AG04450 (cell line): ENCODE results near the gene MLIP. TPM values are rescaled to one million over a fixed set of nuclear protein-coding genes. Genes with fewer than 3 reads are reported as not detected.

Source experiments
- CTCF ChIA-PET: fragments of 300-600, 350-600 bp; formaldehyde crosslinking; extraction: SDS; loops from one replicate; lab custom pipeline; 2022; ENCODE audit warnings: antibody characterized with exemption, inconsistent platforms; lab: Charles Lee
- POLR2A ChIA-PET: fragments of 350-600 bp; formaldehyde crosslinking; extraction: SDS; loops from one replicate; lab custom pipeline; 2021; ENCODE audit warnings: antibody characterized with exemption, inconsistent platforms; lab: Yijun Ruan, JAX
- DNase-seq: peaks from one replicate; pipeline ENCODE4 v3.0.0-alpha.2; 2011; ENCODE audit warnings: low read depth, low spot score
- H3K27ac ChIP-seq: one replicate; pipeline ENCODE4 v1.5.1; 2012; ENCODE audit warnings: low read depth, low read length, control low read depth
- H3K27me3 ChIP-seq: one replicate; pipeline ENCODE4 v1.6.0; 2012; ENCODE audit warnings: low read length; ENCODE audit not compliant: control insufficient read depth, insufficient read depth
- H3K4me3 ChIP-seq: 2 replicates; pipeline ENCODE4 v1.5.1; 2011; ENCODE audit warnings: mild to moderate bottlenecking, low read depth, low read length, control low read depth
- H3K9me3 ChIP-seq: 2 replicates; pipeline ENCODE4 v1.5.1; 2012; ENCODE audit warnings: low read length; ENCODE audit not compliant: control insufficient read depth, insufficient read depth
- polyA plus RNA-seq: library from polyadenylated mRNA; depleted of rRNA; stranded (reverse); fragments of >200 nt; gene quantifications from 2 replicates; pipeline ENCODE4 v1.2.3, GENCODE V29; 2011
- TF ChIP-seq, protein P1 (sequence below): IDR thresholded peaks from 2 replicates; pipeline ENCODE4 v1.5.1; 2011; ENCODE audit warnings: low read depth, low read length, control low read depth, inconsistent platforms

The MLIP gene
- polyA plus RNA-seq, 1 experiment, result not detected

DNA sequence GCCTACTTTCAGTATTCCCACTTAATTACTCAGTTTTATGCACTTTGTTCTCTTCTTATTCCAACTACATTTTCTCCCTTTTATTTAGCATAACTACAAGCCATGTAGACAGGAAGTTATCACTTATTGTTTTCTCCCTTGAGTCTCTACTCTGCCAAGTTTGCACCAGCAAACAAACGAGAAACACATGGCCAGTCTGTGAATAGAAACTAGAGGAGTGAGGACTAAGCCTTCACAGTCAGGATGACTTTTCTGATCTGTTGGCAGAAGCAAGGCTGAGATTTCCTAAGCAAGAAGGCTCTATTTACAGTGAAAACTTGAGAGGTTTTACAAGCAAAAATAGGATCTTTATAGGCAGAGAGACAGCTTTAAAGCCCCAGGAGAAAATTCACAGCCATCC lies 127.2 kb downstream of the MLIP start:
- Histone ChIP-seq H3K4me3 (no peak overlapping the region), H3K27me3 (no peaks in the 10 kb centered on the region), H3K9me3 (no peaks in the 10 kb centered on the region), H3K27ac (no peak overlapping the region)
- TF ChIP-seq, protein P1, sequence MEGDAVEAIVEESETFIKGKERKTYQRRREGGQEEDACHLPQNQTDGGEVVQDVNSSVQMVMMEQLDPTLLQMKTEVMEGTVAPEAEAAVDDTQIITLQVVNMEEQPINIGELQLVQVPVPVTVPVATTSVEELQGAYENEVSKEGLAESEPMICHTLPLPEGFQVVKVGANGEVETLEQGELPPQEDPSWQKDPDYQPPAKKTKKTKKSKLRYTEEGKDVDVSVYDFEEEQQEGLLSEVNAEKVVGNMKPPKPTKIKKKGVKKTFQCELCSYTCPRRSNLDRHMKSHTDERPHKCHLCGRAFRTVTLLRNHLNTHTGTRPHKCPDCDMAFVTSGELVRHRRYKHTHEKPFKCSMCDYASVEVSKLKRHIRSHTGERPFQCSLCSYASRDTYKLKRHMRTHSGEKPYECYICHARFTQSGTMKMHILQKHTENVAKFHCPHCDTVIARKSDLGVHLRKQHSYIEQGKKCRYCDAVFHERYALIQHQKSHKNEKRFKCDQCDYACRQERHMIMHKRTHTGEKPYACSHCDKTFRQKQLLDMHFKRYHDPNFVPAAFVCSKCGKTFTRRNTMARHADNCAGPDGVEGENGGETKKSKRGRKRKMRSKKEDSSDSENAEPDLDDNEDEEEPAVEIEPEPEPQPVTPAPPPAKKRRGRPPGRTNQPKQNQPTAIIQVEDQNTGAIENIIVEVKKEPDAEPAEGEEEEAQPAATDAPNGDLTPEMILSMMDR, result no peak
- POLR2A ChIA-PET, result no interaction called here
- CTCF ChIA-PET, result interaction anchor here (1.0 kb wide), 1 partner anchor 252 kb away, joined by 4 read pairs; no protein-coding TSS in a partner anchor
- DNase-seq, result peak; percentile 18

DNA sequence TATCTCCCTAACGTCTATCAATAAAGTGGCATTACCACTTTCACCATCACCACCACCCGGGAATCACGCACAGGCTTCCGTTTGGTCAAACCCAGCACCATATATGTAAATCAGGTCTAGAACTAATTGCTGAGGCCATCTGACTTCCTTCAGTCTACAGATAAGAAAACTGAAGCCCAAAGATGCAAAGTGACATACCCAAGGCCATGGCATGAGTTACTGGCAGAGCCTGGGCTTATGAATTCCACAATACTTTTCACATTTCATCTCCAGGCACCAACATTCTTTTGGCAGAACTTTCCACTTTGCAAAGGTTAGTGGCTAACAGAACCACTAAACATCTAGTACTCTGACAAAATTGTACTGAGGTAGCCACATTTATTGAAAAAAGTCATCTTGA lies 132.5 kb downstream of the MLIP start:
- H3K27ac ChIP-seq, result no peak overlapping the region

DNA sequence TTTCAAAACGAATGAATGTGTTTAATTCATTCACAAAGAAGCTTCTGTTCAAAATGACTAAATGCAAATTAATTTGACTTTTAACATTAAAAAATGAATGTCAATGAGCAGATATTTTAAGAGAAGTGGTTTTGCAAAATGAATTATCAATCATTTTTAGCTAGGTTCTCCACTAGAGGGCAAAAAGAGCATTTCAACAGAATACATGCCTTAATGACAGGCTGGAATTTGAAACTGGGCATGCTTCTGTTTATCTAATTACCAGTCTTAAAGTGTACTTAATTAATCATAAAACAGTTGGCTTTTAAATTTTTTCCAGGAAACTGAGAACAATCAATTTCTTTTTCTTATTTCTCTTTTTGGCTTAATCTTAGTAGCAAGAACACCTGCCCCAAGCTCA lies 133.2 kb downstream of the MLIP start:
- ChIA-PET POLR2A (no interaction called here), CTCF (interaction anchor here (0.6 to 3.1 kb wide), 24 partner anchors 8 to 450 kb away, joined by 3 to 34 read pairs (median 3); no protein-coding TSS in a partner anchor)
- DNase-seq, result no peak
- H3K27ac ChIP-seq, result no peak overlapping the region
- no peak overlapping the region for H3K4me3 ChIP-seq
- TF ChIP-seq, protein P1, result peak; percentile 70
- no peaks in the 10 kb centered on the region for H3K9me3 ChIP-seq
- no peaks in the 10 kb centered on the region for H3K27me3 ChIP-seq

More for the DNA sequence above, 132.5 kb downstream of the MLIP start:
- Histone ChIP-seq H3K4me3 (no peak overlapping the region), H3K27me3 (no peaks in the 10 kb centered on the region), H3K9me3 (no peaks in the 10 kb centered on the region)
- CTCF ChIA-PET, result interaction anchor here (0.6 to 3.1 kb wide), 20 partner anchors 9 to 451 kb away, joined by 3 to 34 read pairs (median 4); no protein-coding TSS in a partner anchor
- POLR2A ChIA-PET, result no interaction called here
- no peak for DNase-seq
- TF ChIP-seq, protein P1, result no peak

DNA sequence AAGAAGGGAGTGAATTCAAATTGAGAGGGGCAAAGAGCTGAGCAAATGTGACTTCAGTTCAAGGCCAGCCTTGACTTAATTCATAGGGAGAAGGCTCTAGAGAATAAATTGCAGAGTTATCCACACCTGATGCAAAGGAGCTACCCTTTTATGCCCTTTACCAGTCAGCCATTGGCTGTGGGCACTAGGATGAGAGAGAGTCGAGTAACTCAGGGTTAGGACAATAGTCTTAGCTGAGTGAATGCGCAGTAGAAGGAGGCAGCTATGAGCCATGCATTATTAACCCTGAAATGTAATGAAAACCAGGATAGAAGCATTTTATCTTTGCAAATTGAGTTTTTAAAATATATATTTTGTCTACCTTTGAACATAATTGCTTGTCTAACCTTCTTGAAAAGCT lies 134.0 kb downstream of the MLIP start:
- no peak for DNase-seq
- POLR2A ChIA-PET, result no interaction called here
- Histone ChIP-seq H3K27ac (no peak overlapping the region), H3K9me3 (no peaks in the 10 kb centered on the region), H3K27me3 (no peaks in the 10 kb centered on the region), H3K4me3 (no peak overlapping the region)
- TF ChIP-seq, protein P1, result no peak
- CTCF ChIA-PET, result interaction anchor here (0.9 to 3.1 kb wide), 13 partner anchors 11 to 342 kb away, joined by 3 to 34 read pairs (median 5); no protein-coding TSS in a partner anchor

DNA sequence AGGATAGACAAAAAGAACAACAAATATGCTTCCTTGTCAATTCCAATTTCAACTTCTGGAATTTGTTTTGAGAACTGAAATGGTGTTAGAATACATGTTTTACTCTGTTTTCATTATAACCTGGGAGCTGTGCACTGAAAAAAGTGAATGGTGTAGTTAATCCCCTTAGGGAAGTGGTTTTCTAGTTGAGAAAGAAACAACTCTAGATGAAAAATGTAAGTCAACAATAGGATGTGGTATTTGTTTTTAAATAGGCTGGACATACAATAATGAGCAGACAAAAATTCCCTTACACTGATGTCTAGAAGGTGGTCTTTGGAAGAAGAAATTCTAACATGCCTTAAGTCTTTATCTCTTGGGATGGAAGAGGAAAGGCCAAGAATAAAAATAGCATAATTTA lies 137.1 kb downstream of the MLIP start:
- CTCF ChIA-PET, result no interaction called here

More for the DNA sequence above, 137.1 kb downstream of the MLIP start:
- no peak for DNase-seq
- TF ChIP-seq, protein P1, result no peak
- no peaks in the 10 kb centered on the region for H3K27me3 ChIP-seq
- H3K27ac ChIP-seq, result no peak overlapping the region
- H3K4me3 ChIP-seq, result no peak overlapping the region
- H3K9me3 ChIP-seq, result no peaks in the 10 kb centered on the region
- POLR2A ChIA-PET, result no interaction called here
